Memory B cell (primary cell): ENCODE results near the gene COL9A2.

Experiments used
- ATAC-seq: fragments of 150-1000 bp; cut with Tn5 transposase; 2 replicates; pipeline ENCODE4 v1.10.0; 2021; ENCODE audit warnings: low read depth, mild to moderate bottlenecking, moderate library complexity
- DNase-seq, 2 donors: peaks; one replicate each; pipeline ENCODE4 v3.0.0; 2022; ENCODE audit warnings: low spot score in 2 of 2
- H3K27ac Mint-ChIP-seq: one replicate; pipeline ENCODE4 v1.8.0; 2022; ENCODE audit warnings: mild to moderate bottlenecking, moderate library complexity, mixed read lengths
- H3K27me3 Mint-ChIP-seq: one replicate; pipeline ENCODE4 v1.8.0; 2022; ENCODE audit warnings: mixed read lengths
- H3K36me3 Mint-ChIP-seq: one replicate; pipeline ENCODE4 v1.8.0; 2022; ENCODE audit warnings: mild to moderate bottlenecking, mixed read lengths
- H3K4me1 Mint-ChIP-seq: one replicate; pipeline ENCODE4 v1.8.0; 2022; ENCODE audit warnings: mixed read lengths
- H3K4me3 Mint-ChIP-seq: one replicate; pipeline ENCODE4 v1.8.0; 2022; ENCODE audit warnings: mild to moderate bottlenecking, moderate library complexity, mixed read lengths
- H3K9me3 Mint-ChIP-seq: one replicate; pipeline ENCODE4 v1.8.0; 2022; ENCODE audit warnings: mixed read lengths

COL9A2 gene

GRCh38 chr1:40303051-40303771, 13.9 kb downstream of the COL9A2 start:
- Mint-ChIP-seq H3K27me3 (no peaks in the 10 kb centered on the region), H3K9me3 (no peaks in the 10 kb centered on the region), H3K4me3 (no peak overlapping the region), H3K27ac (no peak overlapping the region), H3K4me1 (no peaks in the 10 kb centered on the region), H3K36me3 (peaks cover 2% of the 10 kb centered on the region)
- no peak for ATAC-seq
- no peak for DNase-seq

GRCh38 chr1:40302475-40302874, 14.6 kb downstream of the COL9A2 start:
- Mint-ChIP-seq H3K27me3 (no peaks in the 10 kb centered on the region), H3K9me3 (no peaks in the 10 kb centered on the region), H3K36me3 (peaks cover 2% of the 10 kb centered on the region), H3K27ac (no peak overlapping the region), H3K4me3 (no peak overlapping the region), H3K4me1 (no peaks in the 10 kb centered on the region)
- ATAC-seq: no peak
- no peak for DNase-seq

- no peak overlapping the region for H3K4me3 Mint-ChIP-seq
- no peak for DNase-seq
- H3K27me3 Mint-ChIP-seq: no peaks in the 10 kb centered on the region
- no peak overlapping the region for H3K27ac Mint-ChIP-seq
- no peaks in the 10 kb centered on the region for H3K4me1 Mint-ChIP-seq
- no peak for ATAC-seq
- H3K9me3 Mint-ChIP-seq: no peaks in the 10 kb centered on the region
- H3K36me3 Mint-ChIP-seq: peaks cover 2% of the 10 kb centered on the region
These were observed 15.4 kb downstream of the COL9A2 start for GRCh38 chr1:40301541-40302299.

GRCh38 chr1:40301066-40301465, 16.0 kb downstream of the COL9A2 start:
- Mint-ChIP-seq H3K4me1 (no peaks in the 10 kb centered on the region), H3K36me3 (peaks cover 2% of the 10 kb centered on the region), H3K27ac (no peak overlapping the region), H3K9me3 (no peaks in the 10 kb centered on the region), H3K27me3 (no peaks in the 10 kb centered on the region), H3K4me3 (no peak overlapping the region)
- ATAC-seq (no peak), DNase-seq (no peak)

GRCh38 chr1:40300651-40301050, 16.4 kb downstream of the COL9A2 start:
- Mint-ChIP-seq H3K4me1 (no peaks in the 10 kb centered on the region), H3K9me3 (no peaks in the 10 kb centered on the region), H3K4me3 (no peak overlapping the region), H3K27ac (no peak overlapping the region), H3K36me3 (peaks cover 2% of the 10 kb centered on the region), H3K27me3 (no peaks in the 10 kb centered on the region)
- no peak for ATAC-seq
- no peak for DNase-seq

- Mint-ChIP-seq H3K4me3 (no peak overlapping the region), H3K27me3 (no peaks in the 10 kb centered on the region), H3K27ac (no peak overlapping the region)
These were observed 16.9 kb downstream of the COL9A2 start for GRCh38 chr1:40300249-40300567.

GRCh38 chr1:40299366-40300248, 17.5 kb downstream of the COL9A2 start:
- DNase-seq: no peak
- no peaks in the 10 kb centered on the region for H3K27me3 Mint-ChIP-seq
- peaks cover 2% of the 10 kb centered on the region for H3K36me3 Mint-ChIP-seq
- no peaks in the 10 kb centered on the region for H3K4me1 Mint-ChIP-seq
- H3K4me3 Mint-ChIP-seq: no peak overlapping the region
- H3K27ac Mint-ChIP-seq: no peak overlapping the region
- H3K9me3 Mint-ChIP-seq: no peaks in the 10 kb centered on the region
- ATAC-seq: no peak

More at GRCh38 chr1:40300249-40300567, 16.9 kb downstream of the COL9A2 start:
- Mint-ChIP-seq H3K9me3 (no peaks in the 10 kb centered on the region), H3K36me3 (peaks cover 2% of the 10 kb centered on the region), H3K4me1 (no peaks in the 10 kb centered on the region)
- no peak for DNase-seq
- ATAC-seq: no peak

GRCh38 chr1:40291293-40291692, 25.8 kb downstream of the COL9A2 start:
- H3K9me3 Mint-ChIP-seq: no peaks in the 10 kb centered on the region
- peaks cover 19% of the 10 kb centered on the region for H3K36me3 Mint-ChIP-seq
- H3K4me3 Mint-ChIP-seq: no peak overlapping the region
- H3K27ac Mint-ChIP-seq: peak overlapping the region; percentile 73
- peaks cover 6% of the 10 kb centered on the region for H3K4me1 Mint-ChIP-seq
- no peaks in the 10 kb centered on the region for H3K27me3 Mint-ChIP-seq
- ATAC-seq: no peak
- DNase-seq: no peak

- no peak overlapping the region for H3K4me3 Mint-ChIP-seq
- no peak for DNase-seq
- H3K27me3 Mint-ChIP-seq: no peaks in the 10 kb centered on the region
- no peaks in the 10 kb centered on the region for H3K4me1 Mint-ChIP-seq
- no peak for ATAC-seq
- H3K36me3 Mint-ChIP-seq: peaks cover 18% of the 10 kb centered on the region
- no peak overlapping the region for H3K27ac Mint-ChIP-seq
- no peaks in the 10 kb centered on the region for H3K9me3 Mint-ChIP-seq
These were observed 35.2 kb downstream of the COL9A2 start for GRCh38 chr1:40281853-40282252.

- H3K4me3 Mint-ChIP-seq: no peak overlapping the region
- no peaks in the 10 kb centered on the region for H3K9me3 Mint-ChIP-seq
- H3K27ac Mint-ChIP-seq: no peak overlapping the region
- DNase-seq (no peak), ATAC-seq (no peak)
- peaks cover 23% of the 10 kb centered on the region for H3K36me3 Mint-ChIP-seq
- no peaks in the 10 kb centered on the region for H3K27me3 Mint-ChIP-seq
- peaks cover 2% of the 10 kb centered on the region for H3K4me1 Mint-ChIP-seq
These were observed 41.0 kb downstream of the COL9A2 start for GRCh38 chr1:40276122-40276521.

- Mint-ChIP-seq H3K36me3 (peaks cover 27% of the 10 kb centered on the region), H3K27ac (no peak overlapping the region), H3K4me3 (no peak overlapping the region), H3K27me3 (no peaks in the 10 kb centered on the region), H3K4me1 (peaks cover 7% of the 10 kb centered on the region), H3K9me3 (no peaks in the 10 kb centered on the region)
- DNase-seq (no peak), ATAC-seq (no peak)
These were observed 42.8 kb downstream of the COL9A2 start for GRCh38 chr1:40274331-40274730.

GRCh38 chr1:40273547-40274166, 43.4 kb downstream of the COL9A2 start:
- Mint-ChIP-seq H3K9me3 (no peaks in the 10 kb centered on the region), H3K36me3 (peaks cover 28% of the 10 kb centered on the region), H3K27me3 (no peaks in the 10 kb centered on the region), H3K4me1 (peaks cover 7% of the 10 kb centered on the region), H3K27ac (no peak overlapping the region), H3K4me3 (no peak overlapping the region)
- ATAC-seq (no peak), DNase-seq (no peak)

- H3K27me3 Mint-ChIP-seq: no peaks in the 10 kb centered on the region
- H3K4me3 Mint-ChIP-seq: no peak overlapping the region
- ATAC-seq (no peak), DNase-seq (no peak)
- no peak overlapping the region for H3K27ac Mint-ChIP-seq
- peaks cover 7% of the 10 kb centered on the region for H3K4me1 Mint-ChIP-seq
- H3K36me3 Mint-ChIP-seq: peaks cover 28% of the 10 kb centered on the region
- no peaks in the 10 kb centered on the region for H3K9me3 Mint-ChIP-seq
These were observed 44.4 kb downstream of the COL9A2 start for GRCh38 chr1:40272653-40273213.
